HG03342 (cell line): ENCODE data around the gene OBSCN.

Source experiments
- ATAC-seq: cut with Tn5 transposase; IDR thresholded peaks from one replicate; pipeline ENCODE4 v1.9.1; 2021; ENCODE audit warnings: mild to moderate bottlenecking, moderate library complexity; ENCODE audit not compliant: unreplicated experiment

The OBSCN gene

DNA sequence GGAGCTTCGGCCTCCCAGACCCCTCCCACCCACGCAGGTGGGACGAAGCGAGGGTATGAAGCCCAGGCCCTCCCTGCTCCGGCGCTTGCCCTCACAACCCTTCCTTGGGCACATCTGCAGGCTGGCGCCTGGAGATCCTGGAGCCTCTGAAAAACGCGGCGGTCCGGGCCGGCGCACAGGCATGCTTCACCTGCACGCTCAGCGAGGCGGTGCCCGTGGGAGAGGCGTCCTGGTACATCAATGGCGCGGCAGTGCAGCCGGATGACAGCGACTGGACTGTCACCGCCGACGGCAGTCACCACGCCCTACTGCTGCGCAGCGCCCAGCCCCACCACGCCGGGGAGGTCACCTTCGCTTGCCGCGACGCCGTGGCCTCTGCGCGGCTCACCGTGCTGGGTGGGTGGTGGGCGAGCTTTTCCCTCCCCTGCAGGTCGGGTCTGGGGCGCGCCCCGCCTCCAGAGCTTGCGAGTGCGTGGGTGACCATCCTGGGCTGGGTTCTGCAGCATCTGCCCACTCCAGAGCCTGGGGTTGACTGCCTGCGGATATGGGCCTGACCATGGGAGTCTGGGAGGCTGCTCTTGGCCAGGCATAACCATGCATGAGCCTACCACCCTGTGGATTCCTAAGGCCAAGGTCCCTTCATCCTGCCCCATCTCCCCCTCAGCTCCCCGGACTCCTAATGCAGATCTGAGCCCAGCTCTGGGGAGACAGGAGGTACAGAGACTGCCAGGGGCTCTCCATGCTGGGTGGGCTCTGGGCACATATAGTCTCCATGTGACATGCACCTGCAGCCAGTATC lies 108.9 kb downstream of the OBSCN start:
- no peak for ATAC-seq

DNA sequence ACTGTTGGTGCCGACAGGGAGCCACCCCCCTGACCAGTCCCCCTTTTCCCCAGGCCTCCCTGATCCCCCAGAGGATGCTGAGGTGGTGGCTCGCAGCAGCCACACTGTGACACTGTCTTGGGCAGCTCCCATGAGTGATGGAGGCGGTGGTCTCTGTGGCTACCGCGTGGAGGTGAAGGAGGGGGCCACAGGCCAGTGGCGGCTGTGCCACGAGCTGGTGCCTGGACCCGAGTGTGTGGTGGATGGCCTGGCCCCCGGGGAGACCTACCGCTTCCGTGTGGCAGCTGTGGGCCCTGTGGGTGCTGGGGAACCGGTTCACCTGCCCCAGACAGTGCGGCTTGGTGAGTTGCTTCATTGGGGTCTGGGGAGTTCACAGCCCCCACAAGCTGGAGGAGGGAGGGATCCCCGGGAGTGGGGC lies 109.6 kb downstream of the OBSCN start:
- no peak for ATAC-seq

DNA sequence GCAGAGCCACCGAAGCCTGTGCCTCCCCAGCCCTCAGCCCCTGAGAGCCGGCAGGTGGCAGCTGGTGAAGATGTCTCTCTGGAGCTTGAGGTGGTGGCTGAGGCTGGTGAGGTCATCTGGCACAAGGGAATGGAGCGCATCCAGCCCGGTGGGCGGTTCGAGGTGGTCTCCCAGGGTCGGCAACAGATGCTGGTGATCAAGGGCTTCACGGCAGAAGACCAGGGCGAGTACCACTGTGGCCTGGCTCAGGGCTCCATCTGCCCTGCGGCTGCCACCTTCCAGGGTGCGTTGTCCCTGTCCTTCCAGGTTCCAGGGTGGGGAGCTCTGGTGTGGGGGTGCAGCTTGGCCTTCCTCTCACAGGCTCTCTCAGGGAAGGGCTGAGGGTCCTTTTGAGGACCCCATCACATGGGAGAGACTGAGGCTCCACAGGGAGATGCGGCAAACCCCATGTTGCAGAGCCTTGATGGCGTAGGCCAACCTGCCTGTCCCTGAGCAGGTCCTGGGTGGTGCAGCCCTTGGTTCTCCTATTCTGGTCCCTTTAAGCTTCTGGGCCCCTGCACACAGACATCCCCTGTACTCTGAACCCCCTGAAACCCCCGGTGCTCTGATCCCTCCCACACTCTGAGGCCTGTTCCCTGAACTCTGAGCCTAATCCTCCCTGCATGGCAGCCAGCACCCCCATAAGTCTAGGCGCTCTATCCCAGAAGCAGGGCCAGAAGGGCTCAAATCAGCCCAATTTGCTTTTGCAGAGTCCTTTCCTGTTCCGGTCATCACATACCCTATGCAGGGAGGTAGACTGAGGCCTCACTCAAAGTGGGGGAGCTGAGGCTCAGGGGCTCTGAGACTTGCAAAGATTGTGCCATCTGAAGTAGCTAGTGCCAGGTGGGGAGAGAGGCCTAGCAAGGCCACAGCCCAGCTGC lies 110.3 kb downstream of the OBSCN start:
- ATAC-seq = no peak

DNA sequence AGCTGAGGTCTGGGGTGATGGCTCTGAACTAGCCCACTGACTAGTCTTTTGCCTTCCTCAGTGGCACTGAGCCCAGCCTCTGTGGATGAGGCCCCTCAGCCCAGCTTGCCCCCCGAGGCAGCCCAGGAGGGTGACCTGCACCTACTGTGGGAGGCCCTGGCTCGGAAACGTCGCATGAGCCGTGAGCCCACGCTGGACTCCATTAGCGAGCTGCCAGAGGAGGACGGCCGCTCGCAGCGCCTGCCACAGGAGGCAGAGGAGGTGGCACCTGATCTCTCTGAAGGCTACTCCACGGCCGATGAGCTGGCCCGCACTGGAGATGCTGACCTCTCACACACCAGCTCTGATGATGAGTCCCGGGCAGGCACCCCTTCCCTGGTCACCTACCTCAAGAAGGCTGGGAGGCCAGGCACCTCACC lies 111.0 kb downstream of the OBSCN start:
- ATAC-seq = no peak

DNA sequence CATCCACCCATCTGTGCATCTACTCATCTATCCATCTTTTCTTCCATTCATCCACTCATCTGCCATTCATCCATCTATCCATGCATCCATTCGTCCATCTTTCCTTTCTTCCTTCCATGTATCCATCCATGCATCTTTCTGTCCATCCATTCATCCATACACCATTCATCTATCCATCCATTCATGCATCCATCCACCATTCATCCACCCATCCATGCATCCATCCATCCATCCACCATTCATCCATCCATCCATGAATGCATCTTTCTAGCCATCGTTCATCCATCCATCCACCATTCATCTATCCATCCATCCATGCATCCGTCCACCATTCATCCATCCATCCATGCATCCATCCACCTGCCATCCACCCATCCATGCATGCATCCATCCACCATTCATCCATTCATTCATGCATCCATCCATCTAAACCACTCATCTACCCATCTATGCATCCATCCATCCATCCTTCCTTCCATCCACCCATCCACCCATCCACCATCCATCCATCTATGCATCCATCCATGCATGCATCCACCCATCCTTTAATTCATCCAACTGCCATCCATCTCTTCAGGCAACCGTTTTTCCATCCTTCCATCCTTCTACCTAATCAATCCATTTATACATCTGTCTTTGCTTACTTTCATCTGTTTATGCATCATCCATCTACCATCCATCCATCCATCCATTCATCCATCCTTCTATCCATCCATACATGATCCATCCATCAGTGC lies 111.7 kb downstream of the OBSCN start:
- no peak for ATAC-seq

- ATAC-seq = no peak
Measured at GRCh38 chr1:228320394-228320793, 112.5 kb downstream of the OBSCN start.

DNA sequence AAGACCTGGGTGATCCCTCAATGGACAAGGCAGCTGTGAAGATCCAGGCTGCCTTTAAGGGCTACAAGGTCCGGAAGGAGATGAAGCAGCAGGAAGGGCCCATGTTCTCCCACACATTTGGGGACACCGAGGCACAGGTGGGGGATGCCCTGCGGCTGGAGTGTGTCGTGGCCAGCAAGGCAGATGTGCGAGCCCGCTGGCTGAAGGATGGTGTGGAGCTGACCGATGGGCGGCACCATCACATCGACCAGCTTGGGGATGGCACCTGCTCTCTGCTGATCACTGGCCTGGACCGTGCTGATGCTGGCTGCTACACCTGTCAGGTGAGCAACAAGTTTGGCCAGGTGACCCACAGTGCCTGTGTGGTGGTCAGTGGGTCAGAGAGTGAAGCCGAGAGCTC lies 113.6 kb downstream of the OBSCN start:
- ATAC-seq = no peak

DNA sequence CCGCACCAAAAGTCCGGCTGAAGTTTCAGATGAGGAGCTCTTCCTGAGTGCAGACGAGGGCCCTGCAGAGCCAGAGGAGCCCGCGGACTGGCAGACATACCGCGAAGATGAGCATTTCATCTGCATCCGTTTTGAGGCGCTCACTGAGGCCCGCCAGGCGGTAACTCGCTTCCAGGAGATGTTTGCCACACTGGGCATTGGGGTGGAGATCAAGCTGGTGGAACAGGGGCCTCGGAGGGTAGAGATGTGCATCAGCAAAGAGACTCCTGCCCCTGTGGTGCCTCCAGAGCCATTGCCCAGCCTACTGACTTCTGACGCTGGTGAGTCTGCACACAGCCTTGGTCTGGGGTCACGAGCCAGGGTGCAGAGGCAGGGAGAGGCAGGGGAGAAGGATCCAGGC lies 114.1 kb downstream of the OBSCN start:
- no peak for ATAC-seq

- no peak for ATAC-seq
Measured at GRCh38 chr1:228323401-228323800, 115.6 kb downstream of the OBSCN start.

DNA sequence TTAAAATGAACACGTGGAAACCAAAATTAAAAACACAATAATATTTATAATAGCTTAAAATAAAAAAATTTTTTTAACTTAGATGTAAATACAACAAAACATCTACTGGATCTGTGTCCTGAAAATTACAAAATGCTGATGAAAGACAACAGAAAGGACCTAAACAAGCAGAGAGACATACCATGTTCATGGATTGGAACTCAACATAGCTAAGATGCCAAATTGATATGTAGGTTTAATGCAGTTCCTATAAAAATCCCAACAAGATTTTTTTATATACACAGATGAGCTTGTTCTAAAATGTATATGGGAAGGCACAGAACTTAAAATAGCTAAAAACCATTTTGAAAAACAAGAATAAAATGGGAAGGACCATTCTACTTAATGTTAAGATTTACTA lies 117.4 kb downstream of the OBSCN start:
- ATAC-seq = no peak

- ATAC-seq = no peak
Measured at GRCh38 chr1:228329887-228330286, 122.0 kb downstream of the OBSCN start.

DNA sequence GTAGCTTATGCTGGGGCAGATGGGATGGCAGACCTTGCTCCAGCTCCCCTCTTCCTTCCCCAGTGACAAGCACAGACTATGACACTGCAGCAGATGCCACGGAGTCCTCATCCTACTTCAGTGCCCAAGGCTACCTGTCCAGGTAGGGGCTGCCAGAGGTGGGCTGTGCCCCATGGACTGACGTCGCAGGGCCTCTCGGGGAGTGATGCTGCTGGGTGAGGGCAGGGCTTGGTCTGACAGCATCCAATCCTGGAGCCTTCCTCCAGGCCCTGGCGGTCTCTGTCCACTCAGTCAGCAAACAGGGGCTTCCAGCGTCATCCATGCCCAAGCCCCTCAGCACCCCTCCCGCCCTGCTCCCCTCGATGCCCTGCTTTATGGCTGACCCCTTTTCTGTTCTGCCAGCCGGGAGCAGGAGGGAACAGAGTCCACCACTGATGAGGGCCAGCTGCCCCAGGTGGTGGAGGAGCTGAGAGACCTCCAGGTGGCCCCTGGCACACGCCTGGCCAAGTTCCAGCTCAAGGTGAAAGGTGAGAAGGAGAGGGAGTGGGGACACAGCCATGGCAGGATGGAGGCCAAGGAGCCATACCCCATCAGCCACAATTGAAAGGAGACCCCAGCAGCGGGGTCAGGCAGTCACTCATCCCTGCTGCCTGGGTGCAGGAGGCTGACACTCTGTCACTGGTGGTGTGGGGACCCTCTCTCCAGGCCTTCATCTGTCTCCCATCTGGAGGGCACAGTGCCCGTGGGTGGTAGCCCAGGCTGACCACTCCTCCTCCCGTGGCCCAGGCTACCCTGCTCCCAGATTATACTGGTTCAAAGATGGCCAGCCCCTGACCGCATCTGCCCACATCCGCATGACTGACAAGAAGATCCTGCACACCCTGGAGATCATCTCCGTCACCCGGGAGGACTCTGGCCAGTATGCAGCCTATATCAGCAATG lies 125.2 kb downstream of the OBSCN start:
- ATAC-seq = no peak

- no peak for ATAC-seq
Measured at GRCh38 chr1:228333739-228334115, 125.9 kb downstream of the OBSCN start.

- no peak for ATAC-seq
Measured at GRCh38 chr1:228334226-228334935, 126.5 kb downstream of the OBSCN start.

GRCh38 chr1:228334954-228335353 lies 127.1 kb downstream of the OBSCN start:
- no peak for ATAC-seq

DNA sequence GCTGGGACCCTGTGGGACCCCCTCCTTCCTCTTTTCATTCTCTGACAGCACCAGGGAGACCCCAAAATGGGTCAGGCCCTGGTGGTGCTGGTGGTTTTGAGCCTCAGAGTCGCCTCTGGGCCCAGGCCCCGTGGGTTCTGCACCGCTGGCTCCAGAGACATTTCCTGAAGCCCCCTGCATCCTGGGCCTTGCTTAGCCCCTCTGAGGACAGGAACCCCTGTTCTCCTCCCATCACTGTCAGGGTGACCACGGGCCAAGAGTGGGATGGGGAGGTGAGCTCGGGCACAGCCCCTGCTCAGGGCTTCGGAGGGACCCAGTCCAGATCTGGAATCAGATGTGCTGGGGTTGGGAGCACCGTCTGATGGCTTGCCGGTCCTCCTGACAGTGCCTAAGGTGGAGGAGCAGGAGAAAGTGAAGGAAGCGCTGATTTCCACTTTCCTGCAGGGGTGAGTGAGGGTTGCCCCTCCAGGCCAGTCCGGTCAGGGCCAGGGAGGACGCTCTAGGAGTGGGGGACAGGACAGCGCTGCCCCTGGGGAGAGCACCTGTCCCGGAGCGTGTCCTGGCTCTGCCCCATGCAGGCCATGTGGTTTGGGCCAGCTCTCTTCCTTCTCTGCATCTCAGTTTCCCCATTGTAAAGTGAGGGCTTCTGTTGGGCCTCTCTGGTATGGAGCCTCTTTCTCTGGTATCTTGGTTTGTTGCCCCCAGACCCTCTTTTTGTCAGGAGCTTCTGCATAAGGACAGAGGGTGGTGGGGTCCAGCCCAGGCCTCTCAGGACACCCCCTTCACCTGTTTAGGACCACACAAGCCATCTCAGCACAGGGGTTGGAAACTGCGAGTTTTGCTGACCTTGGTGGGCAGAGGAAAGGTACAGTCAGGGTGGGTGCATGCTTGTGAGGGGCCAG lies 127.8 kb downstream of the OBSCN start:
- no peak for ATAC-seq

- ATAC-seq = no peak
Measured at GRCh38 chr1:228336308-228337030, 128.6 kb downstream of the OBSCN start.

DNA sequence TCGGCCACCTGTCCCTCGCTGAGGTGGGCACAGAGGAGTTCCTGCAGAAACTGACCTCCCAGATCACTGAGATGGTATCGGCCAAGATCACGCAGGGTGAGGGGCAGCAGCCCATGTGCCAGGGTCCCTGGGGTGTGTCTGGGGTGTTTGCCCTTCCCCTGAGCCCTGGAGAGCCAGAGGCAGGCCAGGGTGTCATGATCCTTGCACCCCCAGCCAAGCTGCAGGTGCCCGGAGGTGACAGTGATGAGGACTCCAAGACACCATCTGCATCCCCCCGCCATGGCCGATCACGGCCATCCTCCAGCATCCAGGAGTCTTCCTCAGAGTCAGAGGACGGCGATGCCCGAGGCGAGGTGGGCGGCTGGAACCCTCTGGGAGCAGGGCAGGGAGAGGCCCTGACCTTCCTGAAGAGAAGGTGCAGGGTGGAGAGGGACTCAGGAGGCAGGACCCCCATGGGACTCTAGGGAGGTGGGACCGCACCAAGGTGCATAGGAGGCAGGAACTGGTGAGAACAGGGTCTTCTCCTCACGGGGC lies 129.3 kb downstream of the OBSCN start:
- ATAC-seq = no peak
